Tibial nerve (tissue), 4 donors: Measurements from ENCODE around the gene RAP1B. TPM values are rescaled to one million over a fixed set of nuclear protein-coding genes. Genes with fewer than 3 reads are reported as not detected.

Source experiments
- DNase-seq, 2 donors: peaks; one replicate each; pipeline ENCODE4 v3.0.0-alpha.2; 2019; ENCODE audit warnings: low spot score in 2 of 2
- H3K27ac ChIP-seq, 4 donors: fragments of 200-600 bp; sonication (generic) in 3 of 4; one replicate each; pipeline ENCODE4 v1.5.1; 2017 to 2019; ENCODE audit warnings: mild to moderate bottlenecking in 1 of 4
- H3K27me3 ChIP-seq, 2 donors: fragments of 200-600 bp; sonication (generic) in 1 of 2; one replicate each; pipeline versions ENCODE4 v1.5.1 to v1.6.0; 2017 to 2019
- H3K36me3 ChIP-seq, 3 donors: fragments of 200-600 bp; sonication (generic); one replicate each; pipeline ENCODE4 v1.5.1; 2018 to 2019
- H3K4me1 ChIP-seq, 4 donors: fragments of 200-600 bp; sonication (generic) in 3 of 4; one replicate each; pipeline ENCODE4 v1.5.1; 2017 to 2019
- H3K4me3 ChIP-seq, 4 donors: fragments of 200-600 bp; sonication (generic) in 3 of 4; one replicate each; pipeline ENCODE4 v1.5.1; 2017 to 2019; ENCODE audit warnings: mild to moderate bottlenecking in 1 of 4, moderate library complexity in 1 of 4
- H3K9me3 ChIP-seq, 4 donors: fragments of 200-600 bp; sonication (generic) in 3 of 4; one replicate each; pipeline ENCODE4 v1.5.1; 2017 to 2019
- CTCF ChIP-seq, 5 experiments: fragments of 200-600 bp in 3 of 5; fragments of 450-650 bp in 2 of 5; sonication (generic) in 3 of 5; IDR thresholded peaks; one replicate each; pipeline ENCODE4 v1.5.1; 2016 to 2019; ENCODE audit warnings: antibody characterized with exemption in 5 of 5, mild to moderate bottlenecking in 3 of 5, moderate library complexity in 2 of 5
- EP300 ChIP-seq, 2 donors: sonication (generic); formaldehyde crosslinking; IDR thresholded peaks; one replicate each; pipeline ENCODE4 v1.6.1; 2017; ENCODE audit warnings: antibody characterized with exemption in 2 of 2, mild to moderate bottlenecking in 1 of 2
- POLR2A ChIP-seq, 2 donors: fragments of 450-650 bp; IDR thresholded peaks; one replicate each; pipeline ENCODE4 v1.6.1; 2017; ENCODE audit warnings: antibody characterized with exemption in 2 of 2, mild to moderate bottlenecking in 2 of 2, moderate library complexity in 2 of 2
- WGBS, 2 donors: methylation state at CpG; one replicate each; pipeline ENCODE4 v1.1.5; 2018; 5-methylcytosine and 5-hydroxymethylcytosine counted together
- total RNA-seq, 4 donors: library from RNA; depleted of rRNA; stranded (reverse); fragments of >200 nt; gene quantifications; one replicate each; pipeline ENCODE4 v1.1.0, GENCODE V29; 2016

The RAP1B gene
- total RNA-seq, 4 donors from 2014 or later = 117 to 194 (median 161) TPM

- WGBS, 2 donors = 83 to 86% methylated on average over 2 of the region's 2 CpGs
- no peak overlapping the region for H3K4me3 ChIP-seq
- H3K36me3 ChIP-seq = no peaks in the 10 kb centered on the region
- DNase-seq = no peak
- H3K4me1 ChIP-seq = no peaks in the 10 kb centered on the region
- no peaks in the 10 kb centered on the region for H3K27me3 ChIP-seq
- no peak overlapping the region for H3K27ac ChIP-seq
- TF ChIP-seq POLR2A (IDR thresholded peaks at IDR 0.05) (no peak), EP300 (IDR thresholded peaks at IDR 0.05) (no peak), CTCF (IDR thresholded peaks at IDR 0.05) (no peak)
- no peaks in the 10 kb centered on the region for H3K9me3 ChIP-seq
These were observed 38.0 kb upstream of the RAP1B start for GRCh38 chr12:68572661-68573060.

GRCh38 chr12:68573406-68573805 lies 37.3 kb upstream of the RAP1B start:
- 94 to 95% methylated on average over 1 of the region's 1 CpG for whole genome bisulfite sequencing, 2 donors
- DNase-seq = no peak
- Histone ChIP-seq H3K9me3 (no peaks in the 10 kb centered on the region), H3K4me3 (no peak overlapping the region), H3K36me3 (no peaks in the 10 kb centered on the region), H3K4me1 (no peaks in the 10 kb centered on the region), H3K27me3 (no peaks in the 10 kb centered on the region), H3K27ac (no peak overlapping the region)
- TF ChIP-seq CTCF (IDR thresholded peaks at IDR 0.05) = no peak
- TF ChIP-seq POLR2A (IDR thresholded peaks at IDR 0.05) = no peak
- no peak for TF ChIP-seq EP300 (IDR thresholded peaks at IDR 0.05)

- H3K27ac ChIP-seq = no peak overlapping the region
- H3K4me3 ChIP-seq = no peak overlapping the region
- no peaks in the 10 kb centered on the region for H3K4me1 ChIP-seq
- no peaks in the 10 kb centered on the region for H3K27me3 ChIP-seq
- TF ChIP-seq CTCF (IDR thresholded peaks at IDR 0.05) = no peak
- no peaks in the 10 kb centered on the region for H3K9me3 ChIP-seq
- WGBS, 2 donors = 55 to 78% methylated on average over 1 of the region's 1 CpG
- H3K36me3 ChIP-seq = no peaks in the 10 kb centered on the region
- no peak for DNase-seq
These were observed 32.8 kb upstream of the RAP1B start for GRCh38 chr12:68577949-68578348.

- no peaks in the 10 kb centered on the region for H3K36me3 ChIP-seq
- no peak for DNase-seq
- TF ChIP-seq EP300 (IDR thresholded peaks at IDR 0.05) = no peak
- no peak for TF ChIP-seq POLR2A (IDR thresholded peaks at IDR 0.05)
- TF ChIP-seq CTCF (IDR thresholded peaks at IDR 0.05) = no peak
- H3K4me3 ChIP-seq = no peak overlapping the region
- 78 to 90% methylated on average over 6 of the region's 6 CpGs for WGBS, 2 donors
- H3K9me3 ChIP-seq = no peaks in the 10 kb centered on the region
- no peaks in the 10 kb centered on the region for H3K27me3 ChIP-seq
- no peaks in the 10 kb centered on the region for H3K4me1 ChIP-seq
- no peak overlapping the region for H3K27ac ChIP-seq
These were observed 31.9 kb upstream of the RAP1B start for GRCh38 chr12:68578765-68579164.

GRCh38 chr12:68579254-68579653 lies 31.4 kb upstream of the RAP1B start:
- TF ChIP-seq EP300 (IDR thresholded peaks at IDR 0.05) = no peak
- no peak for TF ChIP-seq POLR2A (IDR thresholded peaks at IDR 0.05)
- no peak for TF ChIP-seq CTCF (IDR thresholded peaks at IDR 0.05)
- Histone ChIP-seq H3K27ac (no peak overlapping the region), H3K9me3 (no peaks in the 10 kb centered on the region), H3K4me3 (no peak overlapping the region), H3K4me1 (no peaks in the 10 kb centered on the region), H3K27me3 (no peaks in the 10 kb centered on the region), H3K36me3 (no peaks in the 10 kb centered on the region)
- 82 to 85% methylated on average over 5 of the region's 5 CpGs for WGBS, 2 donors
- DNase-seq = no peak
